Endothelial cell of umbilical vein (primary cell): Measurements from ENCODE around the gene TLR5. TPM values are rescaled to one million over a fixed set of nuclear protein-coding genes. Genes with fewer than 3 reads are reported as not detected.
A peak's percentile ranks its signal among the peaks of the same experiment; 100 is the strongest.

ENCODE experiments used
- BruUV-seq: library from RNA; stranded (reverse); fragments of 400-500 nt; replicated peaks from 2 replicates; lab custom pipeline; 2021; lab: Mats Ljungman, UMichigan
- CTCF ChIA-PET: fragments of 300-600, 350-600 bp; sonication (Branson Sonifier 250); formaldehyde crosslinking; loops from one replicate; lab custom pipeline; 2021; ENCODE audit warnings: antibody characterized with exemption, inconsistent platforms; lab: Charles Lee
- POLR2A ChIA-PET: fragments of 300-600, 350-600 bp; sonication (Branson Sonifier 250); formaldehyde crosslinking; loops from one replicate; lab custom pipeline; 2021; ENCODE audit warnings: antibody characterized with exemption, inconsistent platforms; lab: Charles Lee
- DNase-seq: peaks from one replicate; pipeline ENCODE4 v3.0.0-alpha.2; 2011; ENCODE audit warnings: low read depth, low spot score
- FAIRE-seq: peaks from 2 replicates; lab custom pipeline; 2011; peaks lifted over from hg19 to GRCh38; lab: Jason Lieb, UNC
- H2AFZ ChIP-seq: 2 replicates; pipeline ENCODE4 v1.6.0; 2012; ENCODE audit warnings: low read depth, low read length, control low read depth, inconsistent platforms
- H3K27ac ChIP-seq: 2 replicates; pipeline ENCODE4 v1.5.1; 2011; ENCODE audit warnings: low read depth, mild to moderate bottlenecking, control low read depth, low read length, moderate library complexity; ENCODE audit not compliant: insufficient read depth
- H3K27me3 ChIP-seq, 2 experiments: 2 replicates each; pipeline versions ENCODE4 v1.6.0 to v1.6.1; 2011; ENCODE audit warnings: low read length in 2 of 2, mixed read lengths in 1 of 2; ENCODE audit not compliant: control insufficient read depth in 2 of 2, insufficient read depth in 2 of 2
- H3K36me3 ChIP-seq, 2 experiments: 2 replicates in 1 of 2; 3 replicates in 1 of 2; pipeline ENCODE4 v1.5.1; 2011; ENCODE audit warnings: low read length in 2 of 2, mild to moderate bottlenecking in 1 of 2, moderate library complexity in 1 of 2; ENCODE audit not compliant: control insufficient read depth in 2 of 2, insufficient read depth in 2 of 2; ENCODE audit errors: extremely low read depth in 1 of 2
- H3K4me1 ChIP-seq: 3 replicates; pipeline ENCODE4 v1.5.1; 2011; ENCODE audit warnings: mild to moderate bottlenecking, low read length; ENCODE audit not compliant: control insufficient read depth, insufficient read depth; ENCODE audit errors: extremely low read depth
- H3K4me2 ChIP-seq: 2 replicates; pipeline ENCODE4 v1.6.1; 2011; ENCODE audit warnings: low read length, control low read depth, mixed read lengths; ENCODE audit not compliant: insufficient read depth
- H3K4me3 ChIP-seq, 3 experiments: fragments of 200-600 bp in 1 of 3; sonication (generic), shearing (Covaris generic) in 1 of 3; replicated peaks in 1 of 3; 2 replicates each; pipeline ENCODE4 v1.5.1; 2011 to 2016; ENCODE audit warnings: control low read depth in 3 of 3, low read length in 3 of 3, mild to moderate bottlenecking in 2 of 3, inconsistent platforms in 1 of 3, low read depth in 1 of 3, moderate library complexity in 1 of 3; ENCODE audit not compliant: insufficient read depth in 1 of 3
- H3K79me2 ChIP-seq: 2 replicates; pipeline ENCODE4 v1.6.0; 2012; ENCODE audit warnings: low read length, inconsistent platforms; ENCODE audit not compliant: control insufficient read depth, insufficient read depth
- H3K9ac ChIP-seq: replicated peaks from 2 replicates; pipeline ENCODE3; 2011; ENCODE audit warnings: low read length, control low read depth; ENCODE audit not compliant: insufficient read depth; ENCODE audit errors: extremely low read depth
- H3K9me1 ChIP-seq: replicated peaks from 3 replicates; pipeline ENCODE4 v1.6.0; 2011; ENCODE audit warnings: mild to moderate bottlenecking, low read length; ENCODE audit not compliant: control insufficient read depth, insufficient read depth; ENCODE audit errors: extremely low read depth
- H3K9me3 ChIP-seq: replicated peaks from 2 replicates; pipeline ENCODE4 v1.5.1; 2012; ENCODE audit warnings: low read length, inconsistent platforms; ENCODE audit not compliant: control insufficient read depth, insufficient read depth
- H4K20me1 ChIP-seq: replicated peaks from 2 replicates; pipeline ENCODE3; 2011; ENCODE audit warnings: mild to moderate bottlenecking, low read length; ENCODE audit not compliant: control insufficient read depth, insufficient read depth; ENCODE audit errors: extremely low read depth
- FOS ChIP-seq: IDR thresholded peaks from 2 replicates; pipeline ENCODE4 v1.6.1; 2011; ENCODE audit warnings: mild to moderate bottlenecking, low read length, moderate library complexity, borderline replicate concordance; ENCODE audit not compliant: insufficient read depth
- GATA2 ChIP-seq: IDR thresholded peaks from 2 replicates; pipeline ENCODE4 v1.7.0; 2011; ENCODE audit warnings: low read depth, mild to moderate bottlenecking, moderate library complexity, mixed read lengths, low read length; ENCODE audit not compliant: insufficient read length, insufficient read depth
- JUN ChIP-seq: IDR thresholded peaks from 2 replicates; pipeline ENCODE4 v1.6.1; 2011; ENCODE audit warnings: borderline replicate concordance, low read depth; ENCODE audit not compliant: insufficient read length, insufficient read depth
- MAX ChIP-seq: IDR thresholded peaks from 2 replicates; pipeline ENCODE4 v1.6.1; 2011; ENCODE audit not compliant: insufficient read depth, insufficient read length
- POLR2AphosphoS5 ChIP-seq: IDR thresholded peaks from 2 replicates; pipeline ENCODE4 v1.6.1; 2012; ENCODE audit warnings: low read depth, mild to moderate bottlenecking, control low read depth, low read length, moderate library complexity; ENCODE audit not compliant: insufficient read depth
- dilution Hi-C: fragments of 300-500 bp; cut with MboI; formaldehyde crosslinking; loops from one replicate; pipeline ENCODE4 v1.15.0; 2019; ENCODE audit warnings: low sequenced_read_pairs; ENCODE audit not compliant: extremely low pct_ligation_motif_present
- intact Hi-C: fragments of 100-400 bp; cut with micrococcal nuclease; formaldehyde crosslinking; loops from one replicate; pipeline ENCODE4 v1.10.0; 2022
- polyA plus RNA-seq, 4 experiments: library from polyadenylated mRNA; depleted of rRNA in 3 of 4; stranded (reverse) in 3 of 4; unstranded in 1 of 4; fragments of >200 nt; gene quantifications; 2 replicates each; pipeline versions ENCODE4 v1.2.1 to v1.2.3, GENCODE V29; 2011 to 2012; ENCODE audit warnings: missing spikeins in 1 of 4
- total RNA-seq: library from RNA; stranded (reverse); gene quantifications from 2 replicates; pipeline ENCODE4 v1.2.3, GENCODE V29; 2021

The TLR5 gene
- total and polyA plus RNA-seq, 2 donors (not counting 3 experiments of a cell fraction or from before 2014, with no cell fraction given), result 0.15 to 0.25 TPM

- H4K20me1 ChIP-seq, result no peaks in the 10 kb centered on the region
- no peaks in the 10 kb centered on the region for H3K36me3 ChIP-seq
- no peaks in the 10 kb centered on the region for H3K79me2 ChIP-seq
- CTCF ChIA-PET, result interaction anchor here (0.7 to 3.9 kb wide), 14 partner anchors 8 to 392 kb away, joined by 3 to 66 read pairs (median 4); partner anchors contain the start of gene TLR5
- FAIRE-seq (peak; percentile 56), DNase-seq (peak; percentile 98)
- peak overlapping the region; percentile 6 for H2AFZ ChIP-seq
- peak overlapping the region; percentile 69 for H3K9ac ChIP-seq
- peaks cover 0 to 3% of the 10 kb centered on the region in 2 experiments for H3K27me3 ChIP-seq
- BruUV-seq, result TSS peak; percentile 77
- H3K4me2 ChIP-seq, result peak overlapping the region; percentile 48
- dilution Hi-C loops (no loop called here), intact Hi-C loops (loop anchor here (1.0 kb wide), 3 partner anchors 13 to 109 kb away; no protein-coding TSS in a partner anchor)
- peak overlapping the region in 1 of 3 experiments; percentile 9 for H3K4me3 ChIP-seq
- POLR2A ChIA-PET, result interaction anchor here (0.9 kb wide), 1 partner anchor 16 kb away, joined by 4 read pairs; no protein-coding TSS in a partner anchor
- TF ChIP-seq JUN, result peak; percentile 89
- TF ChIP-seq GATA2, result peak; percentile 96
- no peak for TF ChIP-seq MAX
- TF ChIP-seq FOS, result peak; percentile 29
- TF ChIP-seq POLR2AphosphoS5, result peak; percentile 77
- H3K9me3 ChIP-seq, result no peaks in the 10 kb centered on the region
- peaks cover 26% of the 10 kb centered on the region for H3K4me1 ChIP-seq
- peak overlapping the region; percentile 75 for H3K27ac ChIP-seq
- H3K9me1 ChIP-seq, result no peaks in the 10 kb centered on the region
These were observed 40.1 kb downstream of the TLR5 start for GRCh38 chr1:223102797-223103533.
